H9 (cell line): Measurements from ENCODE around the gene DCT. TPM values are rescaled to one million over a fixed set of nuclear protein-coding genes. Genes with fewer than 3 reads are reported as not detected.

Experiments used
- DNase-seq: peaks from one replicate; pipeline ENCODE4 v3.0.0-alpha.2; 2017
- H2AFZ ChIP-seq: one replicate; pipeline ENCODE4 v1.6.1; 2013; ENCODE audit warnings: mild to moderate bottlenecking, low read length, control low read depth, moderate library complexity
- H2AK5ac ChIP-seq: 2 replicates; pipeline ENCODE4 v1.6.1; 2013; ENCODE audit warnings: low read length, control low read depth, mixed read lengths; ENCODE audit not compliant: insufficient read length
- H2BK120ac ChIP-seq: one replicate; pipeline ENCODE4 v1.6.1; 2013; ENCODE audit warnings: low read depth, mild to moderate bottlenecking, low read length, control low read depth, inconsistent platforms; ENCODE audit not compliant: poor library complexity, severe bottlenecking
- H2BK12ac ChIP-seq: 2 replicates; pipeline ENCODE4 v1.6.1; 2013; ENCODE audit warnings: low read length, control low read depth, mixed read lengths, low read depth; ENCODE audit not compliant: insufficient read length
- H2BK15ac ChIP-seq: 2 replicates; pipeline ENCODE4 v1.6.1; 2013; ENCODE audit warnings: low read depth, low read length, control low read depth
- H2BK20ac ChIP-seq: one replicate; pipeline ENCODE4 v1.6.1; 2013; ENCODE audit warnings: low read depth, mild to moderate bottlenecking, low read length, control low read depth, inconsistent platforms; ENCODE audit not compliant: poor library complexity, severe bottlenecking
- H2BK5ac ChIP-seq: 2 replicates; pipeline ENCODE4 v1.6.1; 2013; ENCODE audit warnings: low read length, control low read depth, mixed read lengths; ENCODE audit not compliant: insufficient read length
- H3K14ac ChIP-seq: 2 replicates; pipeline ENCODE4 v1.6.1; 2013; ENCODE audit warnings: low read length, control low read depth; ENCODE audit not compliant: insufficient read depth
- H3K18ac ChIP-seq: 2 replicates; pipeline ENCODE4 v1.6.1; 2013; ENCODE audit warnings: low read depth, mild to moderate bottlenecking, mixed read lengths, low read length, control low read depth; ENCODE audit not compliant: insufficient read length
- H3K23ac ChIP-seq: 2 replicates; pipeline ENCODE4 v1.6.1; 2013; ENCODE audit warnings: low read length, control low read depth, mixed read lengths, low read depth; ENCODE audit not compliant: insufficient read length
- H3K23me2 ChIP-seq: 2 replicates; pipeline ENCODE4 v1.6.1; 2013; ENCODE audit warnings: low read depth, mild to moderate bottlenecking, mixed read lengths, low read length, control low read depth; ENCODE audit not compliant: insufficient read length, poor library complexity, severe bottlenecking
- H3K27ac ChIP-seq: 2 replicates; pipeline ENCODE4 v1.5.1; 2013; ENCODE audit warnings: low read length, control low read depth, mixed read lengths, low read depth; ENCODE audit not compliant: insufficient read length
- H3K27me3 ChIP-seq: 2 replicates; pipeline ENCODE4 v1.6.1; 2013; ENCODE audit warnings: low read length, control low read depth, inconsistent platforms; ENCODE audit not compliant: insufficient read depth
- H3K4ac ChIP-seq: 2 replicates; pipeline ENCODE4 v1.6.1; 2013; ENCODE audit warnings: low read depth, mild to moderate bottlenecking, control low read depth, inconsistent platforms, low read length, moderate library complexity
- H3K4me1 ChIP-seq: 2 replicates; pipeline ENCODE4 v1.6.1; 2013; ENCODE audit warnings: low read length, control low read depth, inconsistent platforms; ENCODE audit not compliant: insufficient read depth
- H3K4me2 ChIP-seq: 2 replicates; pipeline ENCODE4 v1.6.1; 2013; ENCODE audit warnings: low read length, control low read depth, mixed read lengths; ENCODE audit not compliant: insufficient read length, insufficient read depth
- H3K56ac ChIP-seq: 2 replicates; pipeline ENCODE4 v1.6.1; 2013; ENCODE audit warnings: low read depth, mild to moderate bottlenecking, mixed read lengths, low read length, control low read depth; ENCODE audit not compliant: insufficient read length
- H3K79me1 ChIP-seq: 2 replicates; pipeline ENCODE4 v1.6.1; 2013; ENCODE audit warnings: low read depth, mild to moderate bottlenecking, moderate library complexity, low read length, control low read depth, inconsistent platforms; ENCODE audit not compliant: insufficient read depth, poor library complexity, severe bottlenecking
- H3K79me2 ChIP-seq: 2 replicates; pipeline ENCODE4 v1.6.1; 2013; ENCODE audit warnings: low read length, control low read depth, inconsistent platforms; ENCODE audit not compliant: insufficient read depth
- H3K9ac ChIP-seq: 2 replicates; pipeline ENCODE4 v1.6.1; 2013; ENCODE audit warnings: low read length, control low read depth, mixed read lengths; ENCODE audit not compliant: insufficient read length; ENCODE audit errors: extremely low read depth
- H3K9me3 ChIP-seq: one replicate; pipeline ENCODE4 v1.6.1; 2013; ENCODE audit warnings: low read depth, low read length, inconsistent platforms; ENCODE audit not compliant: control insufficient read depth
- H3T11ph ChIP-seq: one replicate; pipeline ENCODE4 v1.6.1; 2013; ENCODE audit warnings: mild to moderate bottlenecking, low read length, control low read depth, inconsistent platforms
- H4K20me1 ChIP-seq: one replicate; pipeline ENCODE4 v1.6.1; 2013; ENCODE audit not compliant: control insufficient read depth, insufficient read length, insufficient read depth
- H4K5ac ChIP-seq: 2 replicates; pipeline ENCODE4 v1.6.1; 2013; ENCODE audit warnings: low read depth, mild to moderate bottlenecking, mixed read lengths, low read length, control low read depth; ENCODE audit not compliant: insufficient read length
- H4K8ac ChIP-seq: replicated peaks from 2 replicates; pipeline ENCODE4 v1.6.1; 2013; ENCODE audit warnings: low read length, control low read depth, mixed read lengths, low read depth; ENCODE audit not compliant: insufficient read length
- H4K91ac ChIP-seq: 2 replicates; pipeline ENCODE4 v1.6.1; 2013; ENCODE audit warnings: low read depth, mild to moderate bottlenecking, moderate library complexity, mixed read lengths, low read length, control low read depth; ENCODE audit not compliant: insufficient read length
- H3K27ac Mint-ChIP-seq, 3 experiments: 2 replicates in 2 of 3; 3 replicates in 1 of 3; pipeline ENCODE4 v1.8.0; 2020 to 2021; ENCODE audit warnings: mixed read lengths in 3 of 3, mild to moderate bottlenecking in 1 of 3, moderate library complexity in 1 of 3
- H3K27me3 Mint-ChIP-seq: 2 replicates; pipeline ENCODE4 v1.8.0; 2021; ENCODE audit warnings: low read depth, mild to moderate bottlenecking, moderate library complexity, mixed read lengths
- H3K36me3 Mint-ChIP-seq, 3 experiments: 2 replicates in 2 of 3; 3 replicates in 1 of 3; pipeline ENCODE4 v1.8.0; 2020 to 2021; ENCODE audit warnings: low read depth in 3 of 3, mixed read lengths in 3 of 3; ENCODE audit not compliant: insufficient read depth in 1 of 3
- H3K4me1 Mint-ChIP-seq, 2 experiments: 2 replicates each; pipeline ENCODE4 v1.8.0; 2020; ENCODE audit warnings: mixed read lengths in 2 of 2
- H3K4me3 Mint-ChIP-seq, 2 experiments: 2 replicates in 1 of 2; 3 replicates in 1 of 2; pipeline ENCODE4 v1.8.0; 2020 to 2021; ENCODE audit warnings: mild to moderate bottlenecking in 2 of 2, mixed read lengths in 2 of 2, moderate library complexity in 1 of 2
- H3K9me3 Mint-ChIP-seq, 2 experiments: 2 replicates in 1 of 2; 3 replicates in 1 of 2; pipeline ENCODE4 v1.8.0; 2020; ENCODE audit warnings: mild to moderate bottlenecking in 2 of 2, mixed read lengths in 2 of 2, moderate library complexity in 1 of 2
- WGBS: extraction: QIAGEN DNeasy Blood & Tissue Kit; methylation state at CpG from one replicate; pipeline ENCODE4 v1.1.7; 2013; ENCODE audit warnings: missing lambda C conversion rate, low lambda C conversion rate, mixed read lengths; ENCODE audit not compliant: insufficient read length; ENCODE audit errors: extremely low coverage; 5-methylcytosine and 5-hydroxymethylcytosine counted together
- total RNA-seq: library from RNA; stranded (reverse); gene quantifications from 2 replicates; pipeline ENCODE4 v1.2.1, GENCODE V29; 2021
- TF ChIP-seq, protein P1 (sequence below): fragments of 200-600 bp; sonication (generic); conservative IDR thresholded peaks from 3 replicates; pipeline ENCODE4 v1.8.0; 2021; ENCODE audit warnings: antibody characterized with exemption, mild to moderate bottlenecking

DCT gene
- total RNA-seq, 1 experiment from 2014 or later: not detected

- no peak overlapping the region for H2BK15ac ChIP-seq
- H3K9me3 Mint-ChIP-seq: peaks cover 2 to 3% of the 10 kb centered on the region in 2 experiments; a peak in 2 of 5 replicates
- no peak overlapping the region for H3K56ac ChIP-seq
- H3K27me3 Mint-ChIP-seq: no peaks in the 10 kb centered on the region
- no peaks in the 10 kb centered on the region for H3K79me1 ChIP-seq
- H4K20me1 ChIP-seq: no peaks in the 10 kb centered on the region
- H2BK5ac ChIP-seq: no peak overlapping the region
- no peak overlapping the region for H2AFZ ChIP-seq
- H3K27me3 ChIP-seq: no peaks in the 10 kb centered on the region
- H2AK5ac ChIP-seq: no peak overlapping the region
- H4K91ac ChIP-seq: no peak overlapping the region
- H3K4me3 Mint-ChIP-seq: no peak overlapping the region
- H3K27ac ChIP-seq: no peak overlapping the region
- no peak overlapping the region for H3K23ac ChIP-seq
- TF ChIP-seq, protein P1, sequence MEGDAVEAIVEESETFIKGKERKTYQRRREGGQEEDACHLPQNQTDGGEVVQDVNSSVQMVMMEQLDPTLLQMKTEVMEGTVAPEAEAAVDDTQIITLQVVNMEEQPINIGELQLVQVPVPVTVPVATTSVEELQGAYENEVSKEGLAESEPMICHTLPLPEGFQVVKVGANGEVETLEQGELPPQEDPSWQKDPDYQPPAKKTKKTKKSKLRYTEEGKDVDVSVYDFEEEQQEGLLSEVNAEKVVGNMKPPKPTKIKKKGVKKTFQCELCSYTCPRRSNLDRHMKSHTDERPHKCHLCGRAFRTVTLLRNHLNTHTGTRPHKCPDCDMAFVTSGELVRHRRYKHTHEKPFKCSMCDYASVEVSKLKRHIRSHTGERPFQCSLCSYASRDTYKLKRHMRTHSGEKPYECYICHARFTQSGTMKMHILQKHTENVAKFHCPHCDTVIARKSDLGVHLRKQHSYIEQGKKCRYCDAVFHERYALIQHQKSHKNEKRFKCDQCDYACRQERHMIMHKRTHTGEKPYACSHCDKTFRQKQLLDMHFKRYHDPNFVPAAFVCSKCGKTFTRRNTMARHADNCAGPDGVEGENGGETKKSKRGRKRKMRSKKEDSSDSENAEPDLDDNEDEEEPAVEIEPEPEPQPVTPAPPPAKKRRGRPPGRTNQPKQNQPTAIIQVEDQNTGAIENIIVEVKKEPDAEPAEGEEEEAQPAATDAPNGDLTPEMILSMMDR: no peak
- H2BK120ac ChIP-seq: no peak overlapping the region
- H3K14ac ChIP-seq: no peak overlapping the region
- no peaks in the 10 kb centered on the region for H3K23me2 ChIP-seq
- no peak overlapping the region for H2BK12ac ChIP-seq
- no peaks in the 10 kb centered on the region; a peak in 1 of 7 replicates for H3K36me3 Mint-ChIP-seq
- H3K4ac ChIP-seq: no peak overlapping the region
- no peaks in the 10 kb centered on the region for H3K4me1 ChIP-seq
- no peak overlapping the region for H3T11ph ChIP-seq
- no peak for DNase-seq
- no peak overlapping the region for H4K5ac ChIP-seq
- no peak overlapping the region for H3K4me2 ChIP-seq
- H3K4me1 Mint-ChIP-seq: peaks cover 5 to 6% of the 10 kb centered on the region in 2 experiments
- H3K79me2 ChIP-seq: no peaks in the 10 kb centered on the region
- no peak overlapping the region for H4K8ac ChIP-seq
- no peak overlapping the region for H3K27ac Mint-ChIP-seq
- no peak overlapping the region for H3K9ac ChIP-seq
- no peak overlapping the region for H3K18ac ChIP-seq
- H2BK20ac ChIP-seq: no peak overlapping the region
- WGBS: no CpG with 5 or more reads among the region's 1 CpG
- H3K9me3 ChIP-seq: no peaks in the 10 kb centered on the region
Measured at GRCh38 chr13:94414141-94414540, 65.3 kb downstream of the DCT start.
